ENCODE results near the gene LONP1.
A peak's percentile ranks its signal among the peaks of the same experiment; 100 is the strongest.
"Not testable (repeated sequence)": the region's sequence is repeated elsewhere in the genome, so short reads cannot be mapped to it uniquely, and the experiment has no call there.

The LONP1 gene

DNA sequence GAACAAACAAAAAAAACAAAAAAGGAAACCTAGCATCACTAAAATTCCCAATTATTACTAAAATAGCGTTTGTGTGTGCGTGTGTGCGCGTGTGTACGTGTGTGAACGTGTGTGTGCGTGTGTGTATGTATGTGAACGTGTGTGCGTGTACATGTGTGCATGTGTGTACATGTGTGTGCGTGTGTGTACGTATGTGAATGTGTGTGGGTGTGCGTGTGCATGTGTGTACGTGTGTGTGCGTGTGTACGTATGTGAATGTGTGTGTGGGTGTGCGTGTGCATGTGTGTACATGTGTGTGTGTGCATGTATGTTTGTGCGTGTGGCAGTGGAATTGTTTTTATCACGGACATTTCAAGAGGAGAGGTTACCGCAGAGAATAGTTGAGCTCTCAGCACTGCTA is 22.1 kb upstream of the LONP1 start:
- no peaks in the 10 kb centered on the region for H3K4me1 ChIP-seq (ENCODE audit: control insufficient read depth, insufficient read depth, low read length)
- H3K27ac ChIP-seq (ENCODE audit: low read length): no peak overlapping the region
- H3K4me3 ChIP-seq (ENCODE audit: low read length): no peak overlapping the region
- H3K27me3 ChIP-seq (ENCODE audit: control insufficient read depth, insufficient read depth, low read length): no peaks in the 10 kb centered on the region
- no peaks in the 10 kb centered on the region for H3K9me3 ChIP-seq (ENCODE audit: control insufficient read depth, insufficient read depth, low read length)
- no peak for DNase-seq (ENCODE audit: low read depth, low spot score)
- 100% methylated on average over 10 of the region's 19 CpGs for WGBS (ENCODE audit: insufficient coverage, insufficient read length)
- H3K36me3 ChIP-seq (ENCODE audit: control insufficient read depth, insufficient read depth, low read length): no peaks in the 10 kb centered on the region

DNA sequence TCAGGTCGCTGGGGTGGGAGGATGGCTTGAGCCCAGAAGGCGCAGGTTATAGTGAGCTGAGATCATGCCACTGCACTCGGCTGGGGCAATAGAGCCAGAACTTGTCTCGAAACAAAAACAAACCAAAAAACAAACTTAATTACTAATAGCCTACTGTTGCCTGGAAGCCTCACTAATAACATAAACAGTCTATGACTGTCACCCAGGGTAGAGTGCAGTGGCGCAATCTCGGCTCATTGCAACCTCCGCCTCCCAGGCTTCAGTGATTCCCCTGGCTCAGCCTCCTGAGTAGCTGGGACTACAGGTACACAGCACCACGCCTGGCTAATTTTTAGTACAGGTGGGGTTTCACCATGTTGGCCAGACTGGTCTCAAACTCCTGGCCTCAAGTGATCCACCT is 18.5 kb upstream of the LONP1 start:
- H3K4me1 ChIP-seq (ENCODE audit: control insufficient read depth, insufficient read depth, low read length): no peaks in the 10 kb centered on the region
- H3K4me3 ChIP-seq (ENCODE audit: low read length): no peak overlapping the region
- no peaks in the 10 kb centered on the region for H3K36me3 ChIP-seq (ENCODE audit: control insufficient read depth, insufficient read depth, low read length)
- H3K9me3 ChIP-seq (ENCODE audit: control insufficient read depth, insufficient read depth, low read length): no peaks in the 10 kb centered on the region
- DNase-seq (ENCODE audit: low read depth, low spot score): no peak
- WGBS (ENCODE audit: insufficient coverage, insufficient read length): no CpG with 5 or more reads among the region's 8 CpGs
- H3K27ac ChIP-seq (ENCODE audit: low read length): no peak overlapping the region
- no peaks in the 10 kb centered on the region for H3K27me3 ChIP-seq (ENCODE audit: control insufficient read depth, insufficient read depth, low read length)

DNA sequence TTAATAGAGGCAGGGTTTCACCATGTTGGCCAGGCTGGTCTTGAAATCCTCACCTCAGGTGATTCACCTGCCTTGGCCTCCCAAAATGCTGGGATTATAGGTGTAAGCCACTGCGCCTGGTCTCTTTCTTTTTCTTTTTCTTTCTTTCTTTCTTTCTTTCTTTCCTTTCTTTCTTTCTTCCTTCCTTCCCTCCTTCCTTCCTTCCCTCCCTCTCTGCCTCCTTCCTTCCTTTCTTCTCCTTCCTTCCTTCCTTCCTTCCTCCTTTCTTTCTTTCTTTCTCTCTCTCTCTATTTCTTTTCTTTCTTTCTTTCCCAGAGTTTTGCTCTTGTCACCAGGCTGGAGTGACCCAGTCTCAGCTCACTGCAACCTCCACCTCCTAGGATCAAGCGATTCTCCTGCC is 13.2 kb upstream of the LONP1 start:
- not testable (repeated sequence) for H3K27ac ChIP-seq (ENCODE audit: low read length); DNase-seq (ENCODE audit: low read depth, low spot score); H3K27me3 ChIP-seq (ENCODE audit: control insufficient read depth, insufficient read depth, low read length); H3K36me3 ChIP-seq (ENCODE audit: control insufficient read depth, insufficient read depth, low read length); H3K9me3 ChIP-seq (ENCODE audit: control insufficient read depth, insufficient read depth, low read length); H3K4me3 ChIP-seq (ENCODE audit: low read length); H3K4me1 ChIP-seq (ENCODE audit: control insufficient read depth, insufficient read depth, low read length)
- no CpG with 5 or more reads among the region's 2 CpGs for WGBS (ENCODE audit: insufficient coverage, insufficient read length)

DNA sequence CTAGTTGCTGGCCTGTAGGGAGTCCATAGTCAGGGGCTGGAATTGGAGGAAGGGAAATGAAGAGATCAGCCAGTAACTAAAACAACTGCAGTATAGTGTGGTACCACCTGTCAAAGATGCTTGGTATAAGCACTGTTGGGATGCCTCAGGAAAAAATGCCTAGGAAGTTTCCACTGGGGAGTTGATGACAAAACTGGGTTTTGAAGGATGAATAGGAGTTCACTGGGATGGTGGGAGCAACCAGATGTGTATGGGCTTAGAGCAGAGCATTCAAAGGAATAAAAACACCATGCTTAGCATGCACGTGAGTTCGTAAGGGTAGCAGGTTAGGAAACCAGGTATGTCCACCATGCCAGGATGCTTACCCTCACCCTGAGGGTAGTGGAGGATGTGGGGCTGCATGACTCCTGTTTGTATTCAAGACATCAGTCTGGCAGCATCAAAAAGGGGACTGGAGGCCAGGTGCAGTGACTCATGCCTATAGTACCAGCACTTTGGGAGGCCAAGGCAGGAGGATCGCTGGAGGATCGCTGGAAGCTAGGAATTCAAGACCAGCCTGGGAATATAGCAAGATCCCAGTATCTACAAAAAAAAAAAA is 7.6 kb upstream of the LONP1 start:
- Histone ChIP-seq H3K36me3 (ENCODE audit: control insufficient read depth, insufficient read depth, low read length) (no peaks in the 10 kb centered on the region), H3K27me3 (ENCODE audit: control insufficient read depth, insufficient read depth, low read length) (no peaks in the 10 kb centered on the region), H3K9me3 (ENCODE audit: control insufficient read depth, insufficient read depth, low read length) (no peaks in the 10 kb centered on the region), H3K4me1 (ENCODE audit: control insufficient read depth, insufficient read depth, low read length) (no peaks in the 10 kb centered on the region), H3K27ac (ENCODE audit: low read length) (no peak overlapping the region), H3K4me3 (ENCODE audit: low read length) (no peak overlapping the region)
- no CpG with 5 or more reads among the region's 4 CpGs for WGBS (ENCODE audit: insufficient coverage, insufficient read length)
- no peak for DNase-seq (ENCODE audit: low read depth, low spot score)

DNA sequence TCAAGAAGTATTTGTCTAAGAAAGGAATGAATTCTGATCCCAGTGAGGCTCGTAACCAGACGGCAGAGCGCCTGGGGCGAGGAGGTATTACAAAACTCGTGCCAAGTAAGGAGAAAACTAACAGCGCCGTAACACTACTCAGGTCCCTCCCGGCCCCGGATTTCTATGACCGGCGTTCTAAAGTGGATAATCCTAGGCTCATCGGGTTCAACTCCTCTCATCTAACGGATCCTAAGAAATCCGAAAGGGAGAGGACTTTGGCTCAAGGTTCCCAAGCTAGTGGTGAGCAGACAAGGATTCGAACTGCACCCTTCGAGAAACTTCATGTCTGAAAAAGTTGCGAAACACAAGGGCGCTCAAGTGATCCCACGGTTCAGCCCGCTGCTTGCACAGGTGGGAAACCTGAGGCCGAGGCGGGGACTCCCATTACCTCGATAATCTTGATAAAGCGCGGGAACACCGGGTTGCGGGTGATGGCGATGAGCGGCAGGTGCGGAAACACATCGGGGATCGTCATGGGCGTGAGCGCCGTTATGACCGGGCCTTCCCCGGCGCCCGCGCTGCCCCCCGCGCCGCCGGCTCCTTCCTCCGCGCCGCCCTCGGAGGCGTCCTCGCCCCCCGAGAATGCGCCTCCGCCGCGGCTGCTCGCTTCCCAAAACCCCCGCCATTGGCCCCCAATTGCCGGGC is 529 bp downstream of the LONP1 start:
- H3K9me3 ChIP-seq (ENCODE audit: control insufficient read depth, insufficient read depth, low read length): no peaks in the 10 kb centered on the region

DNA sequence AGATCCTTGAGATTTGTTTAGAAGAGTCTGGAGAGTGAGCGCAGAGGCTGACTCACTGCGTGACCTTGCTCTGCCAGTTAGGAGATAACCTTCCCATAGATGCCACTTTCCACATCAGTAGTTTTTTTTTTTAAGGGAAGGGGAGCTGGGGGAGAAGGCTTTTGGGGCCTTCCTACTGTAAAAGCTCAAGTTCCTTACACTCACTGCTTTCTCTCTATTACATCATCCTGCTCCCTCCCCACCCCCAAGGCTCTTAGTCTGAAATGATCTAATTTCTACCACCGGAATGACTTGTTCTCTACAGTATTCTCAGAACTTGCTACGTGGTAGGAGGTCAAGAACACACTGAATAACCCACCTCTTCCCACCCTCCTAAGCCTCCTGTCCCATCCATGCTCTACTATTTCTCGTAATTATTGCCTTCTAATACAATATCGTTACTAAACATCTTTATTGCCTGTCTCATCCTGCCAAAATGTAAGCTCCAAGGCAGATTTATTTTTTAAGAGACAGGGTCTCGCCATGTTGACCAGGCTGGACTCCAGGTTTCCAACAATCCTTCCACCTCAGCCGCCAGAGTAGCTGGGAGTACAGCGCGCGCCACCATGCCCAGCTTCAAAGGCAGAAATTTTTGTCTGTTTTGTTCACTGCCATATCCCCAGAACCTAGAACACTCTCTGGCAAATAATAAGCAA is 1.2 kb downstream of the LONP1 start:
- H3K4me3 ChIP-seq (ENCODE audit: low read length): peak overlapping the region; percentile 50; the same call in 1 of the 2 replicates
- no peak for DNase-seq (ENCODE audit: low read depth, low spot score)
- no CpG with 5 or more reads among the region's 11 CpGs for WGBS (ENCODE audit: insufficient coverage, insufficient read length)
- H3K27ac ChIP-seq (ENCODE audit: low read length): no peak overlapping the region
- H3K9me3 ChIP-seq (ENCODE audit: control insufficient read depth, insufficient read depth, low read length): no peaks in the 10 kb centered on the region
- H3K36me3 ChIP-seq (ENCODE audit: control insufficient read depth, insufficient read depth, low read length): peaks cover 3% of the 10 kb centered on the region; the same call in 1 of the 2 replicates
- no peaks in the 10 kb centered on the region for H3K27me3 ChIP-seq (ENCODE audit: control insufficient read depth, insufficient read depth, low read length)
- no peaks in the 10 kb centered on the region for H3K4me1 ChIP-seq (ENCODE audit: control insufficient read depth, insufficient read depth, low read length)

More for the DNA sequence above, 529 bp downstream of the LONP1 start:
- Histone ChIP-seq H3K27ac (ENCODE audit: low read length) (no peak overlapping the region), H3K4me3 (ENCODE audit: low read length) (peak overlapping the region; percentile 50), H3K36me3 (ENCODE audit: control insufficient read depth, insufficient read depth, low read length) (no peaks in the 10 kb centered on the region; the same call in 1 of the 2 replicates), H3K27me3 (ENCODE audit: control insufficient read depth, insufficient read depth, low read length) (no peaks in the 10 kb centered on the region), H3K4me1 (ENCODE audit: control insufficient read depth, insufficient read depth, low read length) (no peaks in the 10 kb centered on the region)
- DNase-seq (ENCODE audit: low read depth, low spot score): no peak
- WGBS (ENCODE audit: insufficient coverage, insufficient read length): no CpG with 5 or more reads among the region's 58 CpGs

DNA sequence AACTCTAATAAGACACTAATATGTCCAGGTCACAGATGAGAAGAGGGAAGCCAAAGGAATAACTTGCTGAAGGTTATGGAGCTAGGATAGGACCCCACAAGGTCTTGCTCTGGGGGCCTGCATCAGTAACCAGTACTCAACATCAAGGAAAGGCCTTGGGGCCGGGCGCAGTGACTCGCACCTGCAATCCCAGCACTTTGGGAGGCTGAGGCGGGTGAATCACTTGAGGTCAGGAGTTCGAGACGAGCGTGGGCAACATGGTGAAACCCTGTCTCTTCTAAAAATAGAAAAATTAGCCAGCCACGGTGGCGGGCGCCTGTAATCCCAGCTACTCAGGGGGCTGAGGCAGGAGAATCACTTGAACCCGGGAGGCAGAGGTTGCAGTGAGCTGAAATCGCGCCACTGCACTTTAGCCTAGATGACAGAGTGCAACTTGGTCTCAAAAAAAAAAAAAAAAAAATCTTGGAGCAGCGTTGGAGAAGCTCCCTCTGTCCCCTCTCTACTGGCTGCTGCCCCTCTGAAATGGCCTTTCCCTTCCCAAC is 1.8 kb downstream of the LONP1 start:
- Histone ChIP-seq H3K27me3 (ENCODE audit: control insufficient read depth, insufficient read depth, low read length) (no peaks in the 10 kb centered on the region), H3K36me3 (ENCODE audit: control insufficient read depth, insufficient read depth, low read length) (peaks cover 8% of the 10 kb centered on the region), H3K27ac (ENCODE audit: low read length) (no peak overlapping the region), H3K9me3 (ENCODE audit: control insufficient read depth, insufficient read depth, low read length) (no peaks in the 10 kb centered on the region), H3K4me3 (ENCODE audit: low read length) (no peak overlapping the region; the same call in 1 of the 2 replicates), H3K4me1 (ENCODE audit: control insufficient read depth, insufficient read depth, low read length) (no peaks in the 10 kb centered on the region)
- DNase-seq (ENCODE audit: low read depth, low spot score): no peak
- WGBS (ENCODE audit: insufficient coverage, insufficient read length): no CpG with 5 or more reads among the region's 14 CpGs

DNA sequence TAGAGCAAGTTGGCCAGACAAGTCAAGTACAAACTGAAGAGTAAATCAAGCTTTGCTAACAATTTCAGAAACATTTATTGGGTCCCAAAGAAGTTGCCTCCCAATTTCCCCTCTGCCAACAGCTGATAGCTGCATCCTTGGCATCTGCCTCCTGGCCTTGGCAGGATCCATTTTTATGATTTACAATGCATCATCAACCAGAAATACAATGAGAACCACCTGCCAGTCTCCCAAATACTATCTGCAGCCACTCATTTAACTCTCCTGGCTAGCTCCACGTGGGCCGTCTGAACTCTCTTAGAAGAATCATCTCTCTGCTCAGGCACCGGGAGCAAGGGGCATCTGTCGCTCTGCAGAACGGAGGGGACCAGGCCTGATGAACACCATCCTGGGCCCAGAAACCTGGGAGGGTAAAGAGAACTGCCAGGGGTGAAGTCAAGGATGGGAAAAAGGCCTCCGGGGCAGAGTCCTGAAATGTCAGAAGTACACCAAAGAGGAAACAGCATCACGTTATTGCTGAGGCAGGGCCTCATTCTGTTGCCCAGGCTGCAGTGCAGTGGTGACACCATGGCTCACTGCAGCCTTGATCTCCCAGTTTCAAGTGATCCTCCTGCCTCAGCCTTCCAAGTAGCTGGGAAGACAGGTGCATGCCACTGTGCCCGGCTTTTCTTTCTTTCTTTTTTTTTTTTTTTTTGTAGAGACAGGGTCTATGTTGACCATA is 2.6 kb downstream of the LONP1 start:
- H3K9me3 ChIP-seq (ENCODE audit: control insufficient read depth, insufficient read depth, low read length): no peaks in the 10 kb centered on the region
- H3K27me3 ChIP-seq (ENCODE audit: control insufficient read depth, insufficient read depth, low read length): no peaks in the 10 kb centered on the region
- WGBS (ENCODE audit: insufficient coverage, insufficient read length): no CpG with 5 or more reads among the region's 8 CpGs
- no peaks in the 10 kb centered on the region for H3K4me1 ChIP-seq (ENCODE audit: control insufficient read depth, insufficient read depth, low read length)
- H3K4me3 ChIP-seq (ENCODE audit: low read length): no peak overlapping the region; the same call in 1 of the 2 replicates
- no peak for DNase-seq (ENCODE audit: low read depth, low spot score)
- peaks cover 14% of the 10 kb centered on the region for H3K36me3 ChIP-seq (ENCODE audit: control insufficient read depth, insufficient read depth, low read length)
- H3K27ac ChIP-seq (ENCODE audit: low read length): no peak overlapping the region

DNA sequence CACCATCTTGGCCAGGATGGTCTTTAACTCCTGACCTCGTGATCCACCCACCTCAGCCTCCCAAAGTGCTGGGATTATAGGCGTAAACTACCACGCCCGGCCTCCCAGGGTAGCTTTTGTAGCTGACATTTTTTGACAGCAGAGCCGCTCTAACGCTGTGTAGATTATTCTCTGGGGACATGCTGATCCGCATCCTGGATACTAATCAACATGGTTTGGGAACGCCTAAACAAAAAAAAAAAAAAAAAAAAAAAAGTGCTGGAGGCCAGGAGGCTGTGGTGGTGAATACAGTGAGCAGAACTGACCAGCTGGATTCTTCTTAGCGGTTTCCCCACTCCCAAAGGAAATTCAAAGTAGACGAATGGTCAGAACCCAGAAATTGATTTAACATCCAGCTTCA is 5.1 kb downstream of the LONP1 start:
- H3K4me3 ChIP-seq (ENCODE audit: low read length): no peak overlapping the region
- no peak overlapping the region for H3K27ac ChIP-seq (ENCODE audit: low read length)
- no peaks in the 10 kb centered on the region for H3K9me3 ChIP-seq (ENCODE audit: control insufficient read depth, insufficient read depth, low read length)
- no peaks in the 10 kb centered on the region for H3K4me1 ChIP-seq (ENCODE audit: control insufficient read depth, insufficient read depth, low read length)
- DNase-seq (ENCODE audit: low read depth, low spot score): no peak
- no CpG with 5 or more reads among the region's 10 CpGs for WGBS (ENCODE audit: insufficient coverage, insufficient read length)
- H3K27me3 ChIP-seq (ENCODE audit: control insufficient read depth, insufficient read depth, low read length): no peaks in the 10 kb centered on the region
- H3K36me3 ChIP-seq (ENCODE audit: control insufficient read depth, insufficient read depth, low read length): peaks cover 33% of the 10 kb centered on the region

DNA sequence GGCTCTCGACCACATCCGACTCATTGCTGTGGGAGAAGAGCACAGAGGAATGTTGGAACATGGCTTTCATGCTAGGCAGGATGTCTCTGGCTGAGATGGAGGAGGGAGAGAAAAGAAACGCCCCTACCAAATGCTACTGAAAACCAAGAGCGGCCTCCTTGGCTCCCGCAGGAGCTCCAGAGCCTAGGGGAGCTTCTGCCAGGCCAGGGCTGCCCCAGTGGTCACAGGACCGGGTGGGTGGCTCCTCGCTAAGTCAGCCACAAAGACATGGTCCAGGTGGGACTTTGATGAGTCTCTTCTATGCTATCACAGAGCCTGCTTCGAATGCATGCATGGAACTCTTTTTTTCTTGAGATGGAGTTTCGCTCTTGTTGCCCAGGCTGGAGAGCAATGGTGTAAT is 6.7 kb downstream of the LONP1 start:
- no CpG with 5 or more reads among the region's 9 CpGs for WGBS (ENCODE audit: insufficient coverage, insufficient read length)
- Histone ChIP-seq H3K4me1 (ENCODE audit: control insufficient read depth, insufficient read depth, low read length) (no peaks in the 10 kb centered on the region), H3K27me3 (ENCODE audit: control insufficient read depth, insufficient read depth, low read length) (no peaks in the 10 kb centered on the region), H3K27ac (ENCODE audit: low read length) (no peak overlapping the region), H3K4me3 (ENCODE audit: low read length) (no peak overlapping the region), H3K9me3 (ENCODE audit: control insufficient read depth, insufficient read depth, low read length) (no peaks in the 10 kb centered on the region), H3K36me3 (ENCODE audit: control insufficient read depth, insufficient read depth, low read length) (peaks cover 38% of the 10 kb centered on the region)
- DNase-seq (ENCODE audit: low read depth, low spot score): no peak
